Activated naive CD4-positive, alpha-beta T cell treated with anti-CD3 and anti-CD28 coated beads for 36 hours (primary cell): ENCODE measurements around the gene PLEKHG3. TPM values are rescaled to one million over a fixed set of nuclear protein-coding genes. Genes with fewer than 3 reads are reported as not detected.
A peak's percentile ranks its signal among the peaks of the same experiment; 100 is the strongest.

ENCODE experiments used
- CTCF ChIA-PET: fragments of 350-600 bp; sonication (Branson Sonifier 250); formaldehyde crosslinking; loops from one replicate; lab custom pipeline; 2021; ENCODE audit warnings: antibody characterized with exemption; lab: Charles Lee
- DNase-seq: peaks from one replicate; pipeline ENCODE4 v3.0.0-alpha.2; 2020
- H3K27ac Mint-ChIP-seq: one replicate; pipeline ENCODE4 v1.8.0; 2021; ENCODE audit warnings: mild to moderate bottlenecking, mixed read lengths
- H3K27me3 Mint-ChIP-seq: one replicate; pipeline ENCODE4 v1.8.0; 2021; ENCODE audit warnings: low read depth, mixed read lengths
- H3K36me3 Mint-ChIP-seq: one replicate; pipeline ENCODE4 v1.8.0; 2021; ENCODE audit warnings: low read depth, mixed read lengths
- H3K4me1 Mint-ChIP-seq: one replicate; pipeline ENCODE4 v1.8.0; 2021; ENCODE audit warnings: low read depth, mixed read lengths
- H3K4me3 Mint-ChIP-seq: one replicate; pipeline ENCODE4 v1.8.0; 2021; ENCODE audit warnings: mild to moderate bottlenecking, moderate library complexity, mixed read lengths
- H3K9me3 Mint-ChIP-seq: one replicate; pipeline ENCODE4 v1.8.0; 2021; ENCODE audit warnings: mixed read lengths
- intact Hi-C: fragments of 100-400 bp; cut with micrococcal nuclease; formaldehyde crosslinking; loops from one replicate; pipeline ENCODE4 v1.15.1; 2023
- total RNA-seq, 2 experiments: library from RNA; stranded (reverse); gene quantifications; one replicate each; pipeline ENCODE4 v1.2.3, GENCODE V29; 2021

Gene PLEKHG3
- total RNA-seq, 2 experiments from 2014 or later: 0.48 to 1.1 TPM

GRCh38 chr14:64758691-64759554 lies 54.7 kb downstream of the PLEKHG3 start:
- Mint-ChIP-seq H3K4me1 (peaks cover 1% of the 10 kb centered on the region), H3K27me3 (no peaks in the 10 kb centered on the region), H3K36me3 (no peaks in the 10 kb centered on the region), H3K9me3 (no peaks in the 10 kb centered on the region), H3K4me3 (no peak overlapping the region), H3K27ac (no peak overlapping the region)
- CTCF ChIA-PET: interaction anchor here (0.6 to 4.8 kb wide), 9 partner anchors 9 to 152 kb away, joined by 3 to 41 read pairs (median 4); no protein-coding TSS in a partner anchor
- intact Hi-C loops: no loop called here
- DNase-seq: no peak

GRCh38 chr14:64759555-64759938 lies 55.3 kb downstream of the PLEKHG3 start:
- no peak for DNase-seq
- H3K9me3 Mint-ChIP-seq: no peaks in the 10 kb centered on the region
- H3K27me3 Mint-ChIP-seq: no peaks in the 10 kb centered on the region
- no peak overlapping the region for H3K27ac Mint-ChIP-seq
- CTCF ChIA-PET: interaction anchor here (1.1 to 4.8 kb wide), 8 partner anchors 10 to 151 kb away, joined by 3 to 41 read pairs (median 4); no protein-coding TSS in a partner anchor
- H3K4me1 Mint-ChIP-seq: peaks cover 4% of the 10 kb centered on the region
- no peaks in the 10 kb centered on the region for H3K36me3 Mint-ChIP-seq
- H3K4me3 Mint-ChIP-seq: no peak overlapping the region
- intact Hi-C loops: no loop called here

GRCh38 chr14:64760146-64760755 lies 56.0 kb downstream of the PLEKHG3 start:
- intact Hi-C loops: loop anchor here (1.0 to 5.0 kb wide), 3 partner anchors 53 to 223 kb away; no protein-coding TSS in a partner anchor
- DNase-seq: peak; percentile 73
- Mint-ChIP-seq H3K36me3 (no peaks in the 10 kb centered on the region), H3K4me3 (no peak overlapping the region), H3K27me3 (no peaks in the 10 kb centered on the region), H3K4me1 (peaks cover 6% of the 10 kb centered on the region), H3K9me3 (no peaks in the 10 kb centered on the region), H3K27ac (no peak overlapping the region)
- CTCF ChIA-PET: interaction anchor here (1.0 to 5.3 kb wide), 8 partner anchors 8 to 330 kb away, joined by 3 to 67 read pairs (median 4); no protein-coding TSS in a partner anchor

- H3K27ac Mint-ChIP-seq: no peak overlapping the region
- no peak for DNase-seq
- H3K4me1 Mint-ChIP-seq: peaks cover 6% of the 10 kb centered on the region
- CTCF ChIA-PET: interaction anchor here (1.0 to 5.3 kb wide), 7 partner anchors 9 to 331 kb away, joined by 4 to 67 read pairs (median 5); no protein-coding TSS in a partner anchor
- no peaks in the 10 kb centered on the region for H3K9me3 Mint-ChIP-seq
- intact Hi-C loops: loop anchor here (1.0 to 5.0 kb wide), 3 partner anchors 54 to 222 kb away; no protein-coding TSS in a partner anchor
- no peaks in the 10 kb centered on the region for H3K36me3 Mint-ChIP-seq
- H3K27me3 Mint-ChIP-seq: no peaks in the 10 kb centered on the region
- H3K4me3 Mint-ChIP-seq: no peak overlapping the region
Measured at GRCh38 chr14:64760916-64761315, 56.7 kb downstream of the PLEKHG3 start.

- intact Hi-C loops: loop anchor here (5.0 kb wide), 2 partner anchors 54 to 131 kb away; no protein-coding TSS in a partner anchor
- CTCF ChIA-PET: interaction anchor here (1.0 to 5.3 kb wide), 9 partner anchors 9 to 278 kb away, joined by 3 to 67 read pairs (median 5); no protein-coding TSS in a partner anchor
- Mint-ChIP-seq H3K27ac (no peak overlapping the region), H3K4me3 (no peak overlapping the region), H3K36me3 (no peaks in the 10 kb centered on the region), H3K9me3 (no peaks in the 10 kb centered on the region), H3K4me1 (peaks cover 6% of the 10 kb centered on the region), H3K27me3 (no peaks in the 10 kb centered on the region)
- no peak for DNase-seq
Measured at GRCh38 chr14:64761441-64762043, 57.3 kb downstream of the PLEKHG3 start.

- H3K4me3 Mint-ChIP-seq: no peak overlapping the region
- H3K36me3 Mint-ChIP-seq: no peaks in the 10 kb centered on the region
- CTCF ChIA-PET: interaction anchor here (0.6 to 5.3 kb wide), 11 partner anchors 10 to 668 kb away, joined by 3 to 67 read pairs (median 5); no protein-coding TSS in a partner anchor
- intact Hi-C loops: loop anchor here (5.0 kb wide), 2 partner anchors 55 to 130 kb away; no protein-coding TSS in a partner anchor
- H3K4me1 Mint-ChIP-seq: peaks cover 6% of the 10 kb centered on the region
- H3K27me3 Mint-ChIP-seq: no peaks in the 10 kb centered on the region
- peak; percentile 15 for DNase-seq
- no peak overlapping the region for H3K27ac Mint-ChIP-seq
- H3K9me3 Mint-ChIP-seq: no peaks in the 10 kb centered on the region
Measured at GRCh38 chr14:64762044-64763034, 58.1 kb downstream of the PLEKHG3 start.

GRCh38 chr14:64763085-64763782 lies 59.0 kb downstream of the PLEKHG3 start:
- no peaks in the 10 kb centered on the region for H3K9me3 Mint-ChIP-seq
- H3K27me3 Mint-ChIP-seq: no peaks in the 10 kb centered on the region
- H3K4me1 Mint-ChIP-seq: peaks cover 6% of the 10 kb centered on the region
- H3K27ac Mint-ChIP-seq: no peak overlapping the region
- no peaks in the 10 kb centered on the region for H3K36me3 Mint-ChIP-seq
- no peak overlapping the region for H3K4me3 Mint-ChIP-seq
- intact Hi-C loops: loop anchor here (5.0 kb wide), 2 partner anchors 56 to 129 kb away; no protein-coding TSS in a partner anchor
- CTCF ChIA-PET: interaction anchor here (1.2 to 5.3 kb wide), 2 partner anchors 38 to 91 kb away, joined by 3 to 67 read pairs; no protein-coding TSS in a partner anchor
- no peak for DNase-seq

GRCh38 chr14:64763801-64764621 lies 59.8 kb downstream of the PLEKHG3 start:
- H3K9me3 Mint-ChIP-seq: no peaks in the 10 kb centered on the region
- H3K36me3 Mint-ChIP-seq: no peaks in the 10 kb centered on the region
- peaks cover 6% of the 10 kb centered on the region for H3K4me1 Mint-ChIP-seq
- no peak overlapping the region for H3K4me3 Mint-ChIP-seq
- peak; percentile 17 for DNase-seq
- no peaks in the 10 kb centered on the region for H3K27me3 Mint-ChIP-seq
- CTCF ChIA-PET: interaction anchor here (0.6 to 5.3 kb wide), 17 partner anchors 8 to 341 kb away, joined by 3 to 67 read pairs (median 4); no protein-coding TSS in a partner anchor
- intact Hi-C loops: loop anchor here (1.0 to 5.0 kb wide), 4 partner anchors 57 to 420 kb away; no protein-coding TSS in a partner anchor
- H3K27ac Mint-ChIP-seq: no peak overlapping the region

GRCh38 chr14:64764641-64765520 lies 60.7 kb downstream of the PLEKHG3 start:
- peak; percentile 74 for DNase-seq
- H3K4me1 Mint-ChIP-seq: peaks cover 6% of the 10 kb centered on the region
- intact Hi-C loops: loop anchor here (1.0 to 5.0 kb wide), 4 partner anchors 58 to 421 kb away; no protein-coding TSS in a partner anchor

More at GRCh38 chr14:64764641-64765520, 60.7 kb downstream of the PLEKHG3 start:
- Mint-ChIP-seq H3K27ac (no peak overlapping the region), H3K4me3 (peak overlapping the region; percentile 45), H3K27me3 (no peaks in the 10 kb centered on the region), H3K36me3 (no peaks in the 10 kb centered on the region), H3K9me3 (no peaks in the 10 kb centered on the region)
- CTCF ChIA-PET: interaction anchor here (0.5 to 5.3 kb wide), 22 partner anchors 9 to 342 kb away, joined by 3 to 67 read pairs (median 4); no protein-coding TSS in a partner anchor
